Limb (tissue), 2 donors: ENCODE results near the gene ZFHX3.
A peak's percentile ranks its signal among the peaks of the same experiment; 100 is the strongest.

Source experiments
- DNase-seq, 2 donors: peaks; one replicate each; pipeline ENCODE4 v3.0.0-alpha.2; 2016; ENCODE audit errors: extremely low spot score in 2 of 2

Gene ZFHX3

GRCh38 chr16:73056921-73057290 is 9.0 kb upstream of the ZFHX3 start:
- DNase-seq = no peak

DNA sequence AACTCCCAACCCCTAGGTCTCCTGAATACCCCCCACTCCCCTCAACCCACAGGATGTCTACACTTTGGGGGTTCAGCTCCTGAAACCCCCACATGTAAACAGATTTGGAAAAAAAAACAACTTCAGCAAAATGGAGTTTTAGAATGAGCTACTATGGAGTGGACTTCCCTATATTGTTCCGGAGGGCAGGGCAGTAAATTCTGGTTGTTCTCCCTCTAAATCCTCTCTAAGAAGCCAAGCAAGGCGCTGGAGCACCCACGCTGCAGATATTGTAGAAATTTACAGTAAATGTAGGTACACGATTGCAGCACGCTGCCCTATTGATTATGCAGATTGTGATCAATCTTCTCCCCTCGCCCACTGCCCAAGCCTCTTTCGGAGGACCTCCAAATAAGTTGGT is 8.5 kb upstream of the ZFHX3 start:
- DNase-seq = no peak

GRCh38 chr16:73054813-73055482 is 7.0 kb upstream of the ZFHX3 start:
- no peak for DNase-seq

DNA sequence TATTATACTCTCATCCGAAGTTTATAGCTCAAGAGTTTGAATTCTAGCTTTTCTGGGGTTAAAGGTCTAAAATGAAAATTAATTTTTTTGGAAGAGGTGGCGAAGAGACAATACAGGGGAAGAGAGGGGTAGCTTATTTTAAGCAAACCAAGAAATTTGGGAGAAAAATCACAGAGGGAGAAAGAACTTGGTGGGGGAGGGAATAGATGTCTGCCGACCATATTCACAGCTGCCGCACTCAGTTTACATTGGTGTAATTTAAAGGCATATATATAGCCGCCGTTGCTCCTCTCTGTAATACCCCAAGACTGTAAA is 6.5 kb upstream of the ZFHX3 start:
- no peak for DNase-seq

- DNase-seq = no peak
These were observed 6.2 kb upstream of the ZFHX3 start for GRCh38 chr16:73054125-73054484.

DNA sequence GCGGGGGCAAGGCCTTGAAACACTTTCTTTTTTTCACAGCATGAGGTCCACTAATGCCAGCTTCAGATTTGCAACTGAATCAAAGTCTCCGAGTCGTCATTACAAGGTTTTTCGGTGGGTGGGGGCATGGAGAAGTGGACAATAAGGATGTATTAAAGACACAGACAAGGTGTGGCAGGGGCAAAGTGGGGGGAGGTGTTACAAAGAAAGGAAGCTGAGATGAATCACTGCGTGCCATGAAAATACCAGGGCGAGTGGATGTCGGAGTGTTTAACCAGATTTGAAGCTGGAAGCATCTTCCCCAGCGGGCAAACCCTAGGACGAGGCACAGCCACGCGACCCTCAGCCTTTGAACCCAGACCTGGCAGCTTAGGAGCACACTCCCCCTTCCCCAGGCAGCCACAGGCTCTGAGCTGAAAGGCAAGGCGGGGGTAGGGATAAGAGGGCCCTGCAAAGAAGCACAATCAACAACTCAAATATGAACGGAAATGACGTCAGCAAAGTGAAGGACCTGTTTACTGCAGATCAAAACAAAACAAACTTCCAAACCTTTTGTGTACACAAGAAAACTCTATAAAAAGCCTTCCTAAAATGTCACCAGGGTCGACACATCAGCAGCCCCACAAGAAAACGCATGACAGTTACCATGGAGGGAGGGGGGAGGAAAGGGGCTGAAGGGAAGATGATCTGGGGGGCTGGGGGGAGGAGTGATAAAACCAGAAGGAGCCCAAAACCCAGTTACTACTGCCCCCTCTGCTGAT is 5.6 kb upstream of the ZFHX3 start:
- no peak for DNase-seq

DNA sequence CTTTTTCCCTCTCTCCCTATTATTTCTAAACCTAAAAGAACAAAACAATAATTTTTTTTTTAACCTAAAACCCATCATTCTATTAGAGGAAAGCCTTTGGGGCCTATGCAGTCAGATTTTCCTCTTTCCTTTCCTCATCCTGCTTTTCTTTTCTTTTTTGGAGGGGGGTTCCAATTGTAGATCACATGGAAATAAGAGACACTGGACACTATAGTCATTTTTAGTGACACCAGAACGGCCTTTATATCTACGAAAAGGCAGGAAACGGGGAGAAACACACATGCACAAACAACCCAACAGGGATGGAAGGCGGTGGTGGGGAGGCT is 5.1 kb upstream of the ZFHX3 start:
- no peak for DNase-seq

- no peak for DNase-seq
These were observed 4.6 kb upstream of the ZFHX3 start for GRCh38 chr16:73052576-73052975.

DNA sequence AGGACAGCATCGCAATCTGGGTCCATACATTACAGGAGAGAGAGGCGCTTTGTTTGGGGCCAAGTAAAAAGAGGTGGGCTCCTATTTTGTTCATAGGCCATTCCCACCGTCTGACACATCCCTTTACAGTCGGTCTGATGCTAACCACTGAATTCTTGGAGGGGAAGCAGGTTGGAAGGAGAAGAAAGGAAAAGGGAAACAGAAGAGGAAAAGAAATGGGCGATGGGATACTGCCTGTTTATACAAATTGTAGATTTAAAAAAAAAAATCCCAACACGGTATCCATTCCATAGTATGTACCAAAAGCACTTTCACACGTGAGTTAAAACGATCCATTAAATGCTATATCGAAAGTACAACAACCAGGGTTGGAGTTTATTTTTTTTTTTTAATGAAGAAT is 4.0 kb upstream of the ZFHX3 start:
- DNase-seq = no peak

- DNase-seq = no peak
These were observed 3.3 kb upstream of the ZFHX3 start for GRCh38 chr16:73051226-73051625.

GRCh38 chr16:73050201-73051099 is 2.5 kb upstream of the ZFHX3 start:
- no peak for DNase-seq

DNA sequence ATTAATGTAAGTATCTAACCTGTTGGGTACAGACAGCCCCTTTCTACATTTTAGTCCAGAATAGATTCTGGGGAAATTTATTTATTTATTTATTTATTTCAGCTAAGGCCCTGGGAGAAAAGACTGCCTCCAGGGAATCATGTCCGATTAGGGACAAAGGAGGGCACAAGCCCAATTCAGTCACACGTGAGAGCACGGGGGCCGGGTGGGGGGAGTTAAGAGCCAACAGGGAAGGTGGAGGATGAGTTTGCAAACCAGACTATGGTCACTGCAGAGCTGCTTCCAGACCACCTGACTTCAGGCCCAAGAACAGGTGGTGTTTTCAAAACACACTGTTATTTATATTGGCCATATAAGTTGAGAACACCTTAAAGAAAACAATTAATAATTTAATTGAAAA is 1.6 kb upstream of the ZFHX3 start:
- no peak for DNase-seq

DNA sequence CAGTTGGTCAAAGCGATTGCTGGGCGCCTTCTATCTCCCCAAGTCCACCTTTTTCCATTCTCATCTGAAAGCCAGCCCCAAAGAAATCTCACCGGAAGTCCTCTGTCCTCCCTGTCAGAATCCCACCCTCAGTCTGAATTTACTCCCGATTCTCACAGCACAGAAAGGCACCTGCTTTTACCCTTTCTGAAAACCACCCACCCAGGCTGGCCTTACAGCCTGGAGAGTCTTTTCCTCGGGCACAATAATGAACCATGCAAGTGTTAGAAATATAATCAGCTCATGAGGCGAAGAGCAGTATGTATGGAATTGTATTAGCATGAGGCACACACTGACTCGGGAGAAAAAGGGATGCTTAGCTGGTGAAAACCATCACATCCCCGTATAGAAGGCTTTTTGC is 1.2 kb upstream of the ZFHX3 start:
- DNase-seq = no peak

DNA sequence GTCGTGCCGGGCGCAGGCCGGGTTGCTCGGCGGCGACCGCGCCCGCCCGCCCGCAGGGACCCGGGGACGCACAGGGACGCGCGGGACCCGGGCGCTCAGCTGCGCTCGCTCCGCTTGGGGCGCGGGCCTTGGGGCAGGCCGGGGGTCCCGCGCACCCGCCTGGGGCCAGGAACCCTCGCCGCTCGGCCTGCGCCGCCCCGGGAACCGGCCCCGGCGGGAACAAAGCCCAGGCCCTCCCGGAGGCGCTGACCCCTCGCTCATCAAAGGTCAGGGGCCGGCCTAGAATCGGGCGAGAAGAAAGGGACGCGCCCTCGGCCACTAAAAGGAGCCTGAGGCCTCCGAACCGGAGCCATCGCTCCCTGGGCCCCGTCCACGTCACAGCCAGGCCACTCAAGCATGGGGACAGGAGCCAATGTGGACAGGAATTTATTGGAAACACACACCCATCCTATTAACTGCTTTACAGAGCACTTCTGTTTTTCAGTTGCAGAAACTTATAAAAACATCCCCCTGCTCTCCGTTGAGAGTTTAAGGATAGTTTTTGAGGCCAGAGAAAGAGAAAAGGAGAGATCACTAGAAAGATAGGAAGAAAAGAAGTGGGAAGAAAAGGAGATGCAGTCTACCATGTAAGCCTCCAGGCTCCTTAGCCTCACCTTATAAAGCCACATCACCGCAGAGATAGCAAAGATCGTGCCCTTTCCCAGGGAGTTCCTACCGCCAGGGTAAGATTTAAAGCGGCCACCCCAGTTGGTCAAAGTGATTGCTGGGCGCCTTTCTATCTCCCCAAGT is 558 bp upstream of the ZFHX3 start:
- DNase-seq = peak in 1 of 2 donors; percentile 64

GRCh38 chr16:73047221-73047535 is 750 bp downstream of the ZFHX3 start:
- DNase-seq = no peak

DNA sequence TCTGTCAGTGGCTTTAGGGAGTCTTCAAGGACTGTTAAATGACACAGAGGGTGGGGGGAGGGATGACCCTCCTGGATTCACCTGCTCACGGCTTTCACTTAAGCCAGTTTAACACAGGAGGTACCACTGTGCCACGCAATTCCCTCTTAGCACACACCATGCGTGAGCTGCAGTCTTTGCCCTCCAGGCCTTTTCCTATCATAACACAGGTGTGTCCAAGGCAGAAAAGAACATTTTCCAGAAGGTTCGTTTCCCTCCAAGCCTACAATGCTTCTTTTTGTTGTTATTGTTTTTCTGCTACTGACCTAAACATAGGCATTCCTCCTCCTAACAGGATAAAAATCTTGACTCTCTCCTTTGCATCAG is 1.1 kb downstream of the ZFHX3 start:
- DNase-seq = no peak

- DNase-seq = no peak
These were observed 1.6 kb downstream of the ZFHX3 start for GRCh38 chr16:73046202-73046848.

DNA sequence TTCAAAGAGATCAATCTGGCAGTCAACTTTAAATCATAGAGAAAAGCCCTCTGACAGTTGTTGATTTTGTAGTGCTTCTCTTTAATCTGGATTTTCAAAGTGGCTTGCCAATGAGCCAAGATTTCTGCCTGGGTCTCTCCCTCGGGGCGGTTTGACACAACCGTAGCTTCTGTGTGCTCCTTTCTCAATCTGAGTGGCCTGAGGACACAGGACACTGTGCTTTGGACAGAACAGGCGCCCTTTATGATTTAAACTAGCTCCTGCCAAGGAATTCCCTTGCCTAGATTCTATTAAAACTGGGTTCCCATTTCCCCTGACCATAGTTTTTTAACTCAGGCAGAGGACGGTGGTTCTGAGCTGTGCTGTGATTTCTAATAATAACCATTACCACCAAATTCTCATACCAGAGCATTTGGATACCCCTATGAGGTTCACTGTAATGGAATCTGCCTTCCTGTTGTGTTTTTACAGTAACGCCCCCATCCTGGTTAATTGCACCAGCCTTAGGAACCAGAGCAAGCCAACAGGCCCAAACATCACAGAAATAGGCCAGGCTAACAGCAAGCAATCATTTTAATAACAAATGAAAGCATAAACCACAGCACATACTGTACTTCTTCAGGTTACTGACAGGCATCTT is 4.0 kb downstream of the ZFHX3 start:
- DNase-seq = no peak

- no peak for DNase-seq
These were observed 5.1 kb downstream of the ZFHX3 start for GRCh38 chr16:73042807-73043206.

DNA sequence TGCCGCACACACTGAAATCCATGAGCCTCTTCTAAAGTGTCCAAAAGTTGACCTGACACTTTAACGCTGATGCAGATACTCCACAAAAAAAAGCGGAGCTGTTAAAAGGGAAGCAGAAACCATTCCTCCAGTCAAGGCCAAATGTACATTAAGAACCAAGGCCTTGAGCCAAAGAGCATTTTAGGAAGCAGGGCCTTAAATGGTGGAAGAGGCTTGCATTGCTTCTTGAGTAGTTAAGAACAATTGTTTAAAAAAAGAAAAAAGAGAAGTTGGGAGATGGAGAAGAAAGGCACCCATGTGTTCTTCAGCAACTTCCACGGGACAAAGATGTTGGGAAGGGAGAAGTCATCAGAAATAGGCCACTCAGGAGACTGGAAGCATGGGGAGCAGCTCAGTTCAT is 6.3 kb downstream of the ZFHX3 start:
- no peak for DNase-seq

DNA sequence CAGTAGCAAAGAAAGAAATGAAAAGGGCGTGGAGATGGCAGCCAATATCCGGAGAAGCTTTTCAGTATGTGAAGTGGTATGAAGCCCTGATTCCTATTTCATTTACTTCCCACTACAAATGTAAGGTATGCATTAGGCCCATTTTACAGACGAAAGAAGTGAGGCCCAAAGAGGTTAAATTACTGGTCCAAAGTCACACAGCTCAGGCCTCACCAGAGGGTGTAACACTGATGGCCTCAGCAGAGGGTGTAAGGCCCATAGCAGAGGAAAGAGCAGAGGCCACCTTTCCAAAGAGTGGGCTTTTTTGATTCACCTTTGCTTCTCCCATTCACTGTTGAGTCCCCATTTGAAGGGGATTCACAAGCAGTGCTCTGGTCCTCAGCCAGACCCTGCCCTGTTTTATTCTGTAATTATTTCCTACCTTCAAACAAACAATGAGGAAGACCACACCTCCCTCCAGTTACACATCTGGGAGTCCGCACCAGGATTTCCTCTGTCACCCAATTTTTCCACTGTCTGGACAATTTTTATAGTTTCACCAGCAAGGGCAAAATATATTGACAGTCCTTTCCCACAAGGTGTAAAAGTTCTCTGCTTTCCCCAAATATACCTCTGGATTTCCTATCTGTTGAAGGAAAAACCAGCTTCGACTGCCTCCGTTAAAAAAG is 7.1 kb downstream of the ZFHX3 start:
- no peak for DNase-seq
